LHCN-M2 (cell line): Measurements from ENCODE around the gene EXOC6B. TPM values are rescaled to one million over a fixed set of nuclear protein-coding genes. Genes with fewer than 3 reads are reported as not detected.

Source experiments
- DNase-seq: peaks from one replicate; pipeline ENCODE4 v3.0.0-alpha.2; 2012; ENCODE audit warnings: low read depth
- polyA plus RNA-seq: library from polyadenylated mRNA; unstranded; fragments of >200 nt; gene quantifications from one replicate; pipeline ENCODE4 v1.2.1, GENCODE V29; 2012; ENCODE audit warnings: missing spikeins
- total RNA-seq: library from RNA; depleted of rRNA; stranded (reverse); fragments of >200 nt; gene quantifications from 2 replicates; pipeline ENCODE4 v1.2.3, GENCODE V29; 2014; rRNA removed

Gene EXOC6B
- total RNA-seq = 10.1 and 16.7 TPM in 2 replicates
- polyA plus RNA-seq = 9.0 TPM

- peak; percentile 86 for DNase-seq
Measured at GRCh38 chr2:72825257-72826155, at the start of gene EXOC6B. TSS of gene EXOC6B (minus strand) at chr2:72826033.

GRCh38 chr2:72871880-72872279, 46.0 kb upstream of the EXOC6B start:
- DNase-seq = no peak

- no peak for DNase-seq
Measured at GRCh38 chr2:72871060-72871459, 45.2 kb upstream of the EXOC6B start.

- DNase-seq = peak; percentile 80
Measured at GRCh38 chr2:72864500-72864899, 38.7 kb upstream of the EXOC6B start.

GRCh38 chr2:72863046-72863445, 37.2 kb upstream of the EXOC6B start:
- no peak for DNase-seq

- peak; percentile 78 for DNase-seq
Measured at GRCh38 chr2:72862239-72862988, 36.6 kb upstream of the EXOC6B start.

- peak; percentile 36 for DNase-seq
Measured at GRCh38 chr2:72859831-72860262, 34.0 kb upstream of the EXOC6B start.

DNA sequence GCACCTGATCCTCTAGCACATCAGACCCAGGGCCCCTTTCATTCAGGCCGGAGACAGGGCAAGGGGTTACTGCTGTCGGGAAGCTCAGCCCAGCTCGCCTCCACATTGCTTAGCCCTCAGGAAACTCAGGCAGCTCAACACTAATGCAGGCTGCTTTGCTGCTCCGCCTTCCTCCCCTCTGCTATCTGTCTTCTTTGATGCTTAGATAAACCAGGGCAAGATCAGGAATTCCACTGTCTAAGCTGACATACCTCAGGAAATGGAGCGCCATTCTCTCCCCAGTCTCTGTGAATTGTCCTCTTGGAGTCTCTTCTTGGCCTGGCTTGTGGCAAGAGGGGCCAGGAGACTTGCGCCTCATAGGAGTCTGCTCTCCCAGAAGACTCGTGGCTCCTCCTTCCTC, 25.5 kb upstream of the EXOC6B start:
- no peak for DNase-seq

- DNase-seq = no peak
Measured at GRCh38 chr2:72849138-72849462, 23.3 kb upstream of the EXOC6B start.

DNA sequence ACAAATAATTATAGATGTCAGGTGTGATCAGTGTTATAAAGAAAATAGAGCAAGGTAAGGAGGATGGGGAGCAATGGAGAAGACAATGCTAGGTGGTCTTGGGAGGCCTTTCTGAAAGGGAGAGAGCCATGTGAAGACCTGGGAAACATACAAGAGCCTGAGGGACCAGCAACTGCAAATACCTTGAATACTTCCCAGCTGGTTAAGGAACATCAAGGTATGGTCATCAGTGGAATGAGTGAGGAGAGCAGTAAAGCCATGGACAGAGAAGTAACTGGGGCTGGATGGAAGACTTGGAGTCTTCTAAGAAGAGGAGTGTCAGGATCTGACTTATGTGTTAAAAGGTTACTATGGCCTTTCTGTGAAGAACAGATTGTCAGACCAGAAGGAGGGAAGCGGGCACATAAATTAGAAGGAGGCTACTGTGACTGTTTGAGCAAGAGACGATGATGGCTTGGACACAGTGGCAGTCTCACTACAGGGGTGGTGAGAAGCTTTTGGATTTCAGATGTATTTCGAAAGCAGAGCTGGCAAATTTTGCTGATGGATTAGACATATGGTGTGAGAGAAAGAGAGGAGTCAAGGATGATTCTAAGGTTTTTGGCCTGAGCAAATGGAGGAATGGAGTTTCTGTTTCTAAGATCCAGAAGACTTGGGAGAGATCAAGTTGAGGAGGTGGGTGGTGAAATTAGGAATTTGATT, 22.8 kb upstream of the EXOC6B start:
- no peak for DNase-seq

GRCh38 chr2:72847534-72848315, 21.9 kb upstream of the EXOC6B start:
- no peak for DNase-seq

- no peak for DNase-seq
Measured at GRCh38 chr2:72846171-72847095, 20.6 kb upstream of the EXOC6B start.

DNA sequence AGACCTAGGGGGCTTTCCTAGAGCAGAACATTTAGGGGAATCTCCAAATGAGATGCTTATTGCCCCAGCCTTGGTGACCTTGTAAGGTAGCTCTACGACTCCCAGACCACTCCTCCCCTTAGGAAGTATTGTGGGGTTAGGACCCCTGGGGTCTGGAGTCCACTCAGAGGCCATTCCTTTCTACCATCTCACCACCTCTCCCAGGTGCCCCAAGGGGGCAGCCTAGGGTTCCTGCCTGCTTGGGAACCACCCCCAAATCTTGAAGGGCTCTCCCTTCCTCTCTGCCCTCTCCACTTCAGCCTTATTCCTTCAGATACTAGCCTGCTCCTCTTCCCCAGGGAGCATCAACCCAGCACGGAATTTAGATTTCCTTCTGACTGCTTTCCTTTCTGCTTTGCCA, 17.5 kb upstream of the EXOC6B start:
- DNase-seq = no peak

GRCh38 chr2:72841462-72842125, 15.8 kb upstream of the EXOC6B start:
- no peak for DNase-seq

DNA sequence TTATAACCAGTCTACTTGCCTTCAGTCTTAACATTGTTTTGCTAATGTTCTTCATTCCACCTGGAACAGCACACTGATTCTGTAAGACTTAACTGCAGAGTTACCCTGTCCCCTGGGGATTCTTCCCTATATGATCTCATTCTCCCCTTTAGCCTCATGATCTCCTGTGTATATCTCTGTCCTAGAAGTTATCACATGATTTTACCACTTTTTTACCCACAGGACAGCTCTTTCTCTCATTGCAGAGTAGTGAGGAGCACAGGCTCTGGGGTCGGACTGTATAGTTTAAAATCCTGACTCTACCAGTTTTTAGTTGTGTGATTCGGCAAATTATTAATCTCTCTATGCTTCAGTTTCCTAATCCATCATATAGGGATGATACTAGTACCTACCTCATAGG, 14.2 kb upstream of the EXOC6B start:
- DNase-seq = no peak

DNA sequence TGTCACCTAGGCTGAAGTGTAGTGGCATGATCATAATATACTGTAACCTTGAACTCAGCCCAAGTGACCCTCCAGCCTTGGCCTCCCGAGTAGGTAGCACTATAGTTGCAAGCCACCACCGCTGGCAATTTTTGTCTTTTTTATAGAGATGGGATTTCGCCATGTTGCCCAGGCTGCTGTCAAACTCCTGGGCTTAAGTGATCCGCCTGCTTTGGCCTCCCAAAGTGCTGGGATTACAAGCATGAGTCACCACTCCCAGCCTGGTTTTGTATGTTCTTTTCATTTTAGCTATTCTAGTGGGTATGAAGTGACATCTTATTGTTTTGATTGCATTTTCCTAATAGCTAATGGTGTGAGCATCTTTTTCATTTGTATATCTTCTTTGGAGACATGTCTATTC, 11.3 kb upstream of the EXOC6B start:
- peak; percentile 48 for DNase-seq

- no peak for DNase-seq
Measured at GRCh38 chr2:72835403-72835802, 9.6 kb upstream of the EXOC6B start.

DNA sequence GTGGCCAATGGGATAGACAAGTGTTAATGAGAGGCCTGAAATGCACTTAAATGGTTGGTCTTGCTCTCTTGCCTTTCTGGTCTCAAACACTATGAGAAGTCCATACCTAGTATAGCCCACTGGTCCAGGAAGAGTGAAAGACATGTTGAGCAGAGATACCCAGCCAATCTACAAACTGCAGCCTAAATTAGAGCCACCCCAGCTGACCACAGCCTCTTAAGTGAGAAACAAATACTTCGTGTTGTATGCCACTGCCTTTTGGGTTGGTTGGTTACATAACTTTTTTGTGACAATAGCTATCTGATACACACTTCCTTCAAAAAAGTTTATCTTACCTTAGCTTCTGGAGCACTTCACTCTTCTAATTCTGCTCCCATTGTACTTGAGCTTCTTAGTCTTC, 8.8 kb upstream of the EXOC6B start:
- no peak for DNase-seq

- no peak for DNase-seq
Measured at GRCh38 chr2:72833084-72833714, 7.4 kb upstream of the EXOC6B start.
